ENCODE data around the gene FRMPD4.

Gene FRMPD4

DNA sequence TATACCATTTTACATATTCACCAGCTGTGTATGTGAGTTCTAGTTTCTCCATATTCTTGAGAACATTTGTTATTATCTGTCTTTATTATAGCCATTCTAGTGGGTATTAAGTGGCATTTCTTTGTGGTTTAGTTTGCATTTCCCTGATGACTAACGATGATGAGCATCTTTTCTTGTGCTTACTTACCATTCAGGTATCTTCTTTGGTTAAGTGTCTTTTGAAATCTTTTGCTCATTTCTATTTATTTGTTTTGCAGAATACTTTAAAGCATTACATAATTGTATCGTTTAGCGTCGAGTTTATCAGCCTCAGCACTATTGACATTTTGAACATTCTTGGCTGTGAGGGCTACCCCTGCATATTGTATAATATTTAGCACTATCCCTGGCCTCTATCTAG lies 85.4 kb downstream of the FRMPD4 start:
- no peak for DNase-seq

DNA sequence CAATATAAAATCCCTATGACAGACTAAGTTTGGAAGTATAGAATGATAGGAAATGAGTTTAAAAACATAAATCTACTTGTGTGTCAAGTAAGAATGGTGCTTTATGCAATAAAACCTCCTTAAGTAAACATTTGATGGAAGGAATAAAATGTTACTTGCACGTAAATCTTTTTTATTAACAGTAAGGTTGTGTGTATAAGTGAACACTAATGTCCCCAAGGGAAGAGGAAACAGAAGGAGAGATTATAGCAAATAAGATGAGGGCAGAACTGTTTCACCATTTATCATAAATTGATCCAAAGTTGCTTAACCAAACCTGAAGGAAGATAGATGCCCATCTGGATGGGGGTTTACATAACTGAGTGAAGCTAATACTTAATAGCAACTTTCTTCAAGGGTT lies 86.8 kb downstream of the FRMPD4 start:
- DNase-seq: no peak

DNA sequence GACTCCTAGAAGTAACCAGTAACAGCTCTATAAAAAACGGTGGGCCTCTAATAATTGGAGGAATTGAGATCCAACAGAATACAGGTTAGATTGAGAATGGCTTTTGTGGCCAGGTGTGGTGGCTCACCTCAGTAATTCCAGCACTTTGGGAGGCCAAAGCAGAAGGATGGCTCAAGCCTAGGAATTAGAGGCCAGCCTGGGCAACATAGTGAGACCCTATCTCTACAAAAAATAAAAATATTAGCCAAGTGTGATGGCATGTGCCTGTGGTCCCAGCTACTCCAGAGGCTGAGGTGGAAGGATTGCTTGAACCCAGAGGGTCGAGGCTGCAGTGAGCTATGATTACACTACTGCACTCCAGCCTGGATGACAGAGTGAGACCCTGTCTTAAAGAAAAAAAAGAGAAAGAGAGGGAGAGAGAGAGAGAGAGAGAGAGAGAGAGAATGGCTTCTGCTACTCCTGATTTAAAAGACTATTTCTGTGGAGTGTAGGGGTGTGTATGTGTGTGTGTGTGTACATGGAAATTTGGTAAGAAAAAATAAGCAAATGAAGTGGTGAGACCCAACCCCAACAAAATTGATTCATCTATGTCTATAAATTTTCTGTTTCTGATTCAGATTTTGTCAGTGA lies 89.3 kb downstream of the FRMPD4 start:
- no peak for DNase-seq

DNA sequence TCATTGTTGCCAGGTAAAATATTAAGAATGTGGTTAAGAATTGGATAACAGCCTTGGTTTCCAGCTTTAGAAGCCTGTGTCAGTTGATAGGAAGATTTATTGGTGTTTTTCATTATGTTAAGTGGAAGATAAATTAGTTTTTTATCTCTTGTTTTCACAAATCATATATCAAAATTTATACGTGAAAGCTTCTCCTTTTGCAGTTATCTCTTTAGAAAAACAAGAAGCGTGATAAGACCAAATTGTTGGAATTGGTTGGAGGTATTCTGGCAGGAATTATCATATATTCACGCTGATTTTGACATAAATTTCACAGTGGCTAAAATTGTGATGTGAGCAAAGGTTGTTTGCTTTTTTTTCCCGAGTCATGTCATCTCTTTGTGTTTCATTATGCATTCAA lies 90.6 kb downstream of the FRMPD4 start:
- DNase-seq: no peak

GRCh38 chrX:12229986-12230385 lies 91.7 kb downstream of the FRMPD4 start:
- DNase-seq: no peak

DNA sequence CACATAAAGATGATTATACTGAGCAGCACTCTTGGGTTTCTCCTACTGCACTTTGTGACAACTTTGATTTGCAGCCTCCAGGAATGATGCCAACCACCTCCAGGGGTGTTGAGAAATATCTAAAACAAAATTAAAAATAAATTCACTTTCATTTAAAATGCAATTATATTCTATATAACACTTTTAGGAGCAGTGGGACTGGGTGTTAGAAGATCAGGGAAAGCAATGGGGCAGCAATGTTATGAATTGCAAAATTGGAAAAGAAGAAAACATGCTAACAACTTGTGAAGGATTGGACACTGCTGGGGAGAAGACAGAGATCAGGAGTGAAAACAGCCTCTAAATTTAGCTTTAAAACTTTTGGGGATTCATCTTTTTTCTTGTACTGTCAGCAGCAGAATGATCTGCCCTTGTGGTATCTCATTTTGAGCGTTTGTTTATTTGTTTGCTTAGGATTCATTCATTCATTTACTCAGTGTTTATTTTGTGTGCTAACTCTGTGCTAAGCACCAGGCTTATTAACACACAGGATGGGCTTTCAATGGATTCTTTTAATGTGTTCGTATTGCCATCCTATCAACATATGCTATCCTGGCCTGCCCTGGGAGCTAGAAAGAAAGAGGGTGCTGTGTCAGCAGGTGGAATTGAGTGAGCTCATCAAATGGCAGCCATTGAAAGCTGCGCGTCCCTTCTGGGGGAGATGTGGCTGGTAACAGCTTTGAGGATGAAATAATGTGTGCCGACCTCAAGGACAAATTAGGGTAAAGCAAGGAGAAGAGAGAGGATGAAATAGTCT lies 96.5 kb downstream of the FRMPD4 start:
- no peak for DNase-seq

DNA sequence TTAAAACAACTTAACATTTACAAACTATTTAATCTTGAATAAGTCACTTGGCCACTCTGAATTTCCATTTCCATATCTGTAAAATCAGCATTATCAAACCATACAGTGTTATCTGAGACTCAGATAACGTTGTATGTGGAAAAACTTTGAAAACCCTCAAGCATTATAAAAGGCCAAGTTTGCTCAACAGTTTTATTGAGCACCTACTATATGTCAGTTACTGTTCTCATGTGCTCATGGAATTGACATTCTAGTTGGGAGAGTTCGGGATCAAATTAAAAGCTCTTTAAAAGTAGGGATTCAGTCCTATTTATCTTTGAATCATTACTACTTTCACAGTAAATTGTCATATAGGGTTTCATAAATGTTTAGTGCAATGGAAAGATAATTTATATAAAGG lies 97.9 kb downstream of the FRMPD4 start:
- no peak for DNase-seq

GRCh38 chrX:12237131-12237530 lies 98.9 kb downstream of the FRMPD4 start:
- DNase-seq: no peak

GRCh38 chrX:12237771-12238170 lies 99.5 kb downstream of the FRMPD4 start:
- DNase-seq: no peak

DNA sequence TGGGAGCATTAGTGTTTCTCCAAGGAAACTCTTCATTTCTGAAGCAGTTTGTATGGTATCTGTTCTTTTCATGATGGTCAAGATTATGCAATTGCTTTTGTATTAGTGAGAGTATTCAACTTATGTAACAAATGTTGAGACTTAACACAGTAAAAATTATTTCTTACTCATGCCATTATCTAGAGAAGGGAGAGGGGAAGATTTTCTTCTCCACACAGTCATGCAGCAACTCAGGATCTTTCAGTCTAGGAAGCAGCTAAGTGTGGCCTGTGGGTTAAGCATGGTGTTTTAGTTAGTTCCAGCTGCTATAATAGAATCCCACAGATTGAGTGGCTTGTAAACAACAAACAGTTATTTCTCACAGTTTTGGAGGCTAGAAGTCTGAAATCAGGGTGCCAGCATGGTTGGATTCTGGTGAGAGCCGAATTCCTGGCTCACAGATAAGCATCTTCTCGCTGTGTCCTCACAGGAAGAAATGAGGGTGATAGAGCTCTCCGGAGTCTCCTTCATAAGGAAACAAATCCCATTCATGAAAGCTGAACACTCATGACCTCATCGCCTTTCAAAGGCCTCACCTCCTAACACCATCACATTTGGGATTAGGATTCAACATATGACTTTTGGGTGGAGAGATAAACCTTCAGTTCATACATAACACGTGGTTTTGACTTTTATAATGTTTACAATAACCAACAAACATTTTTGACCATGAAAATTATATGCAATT lies 101.2 kb downstream of the FRMPD4 start:
- DNase-seq: no peak

GRCh38 chrX:12240491-12240890 lies 102.2 kb downstream of the FRMPD4 start:
- DNase-seq: no peak

GRCh38 chrX:12241026-12241425 lies 102.8 kb downstream of the FRMPD4 start:
- no peak for DNase-seq

GRCh38 chrX:12245650-12246645 lies 107.7 kb downstream of the FRMPD4 start:
- no peak for DNase-seq

- no peak for DNase-seq
Observed at GRCh38 chrX:12249997-12250396, 111.7 kb downstream of the FRMPD4 start.

DNA sequence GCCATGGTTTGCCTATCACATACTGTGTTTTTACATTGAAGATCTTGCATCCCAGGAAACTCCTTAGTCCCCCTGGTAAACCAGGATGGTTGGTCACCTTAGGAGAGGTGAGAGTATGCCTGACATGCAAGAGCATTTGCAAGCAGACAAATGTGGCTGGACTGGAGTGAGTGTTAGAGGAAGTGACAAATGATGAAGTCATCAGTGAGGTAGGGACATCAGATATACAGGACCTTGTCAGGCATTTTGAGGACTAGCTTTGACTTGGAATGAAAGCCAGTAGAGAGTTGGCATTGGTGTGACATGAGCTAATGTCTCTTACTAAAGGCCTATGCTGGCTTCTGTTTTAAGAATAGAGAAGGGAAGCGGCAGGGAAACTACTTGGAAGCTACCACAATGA lies 124.9 kb downstream of the FRMPD4 start:
- DNase-seq: no peak

DNA sequence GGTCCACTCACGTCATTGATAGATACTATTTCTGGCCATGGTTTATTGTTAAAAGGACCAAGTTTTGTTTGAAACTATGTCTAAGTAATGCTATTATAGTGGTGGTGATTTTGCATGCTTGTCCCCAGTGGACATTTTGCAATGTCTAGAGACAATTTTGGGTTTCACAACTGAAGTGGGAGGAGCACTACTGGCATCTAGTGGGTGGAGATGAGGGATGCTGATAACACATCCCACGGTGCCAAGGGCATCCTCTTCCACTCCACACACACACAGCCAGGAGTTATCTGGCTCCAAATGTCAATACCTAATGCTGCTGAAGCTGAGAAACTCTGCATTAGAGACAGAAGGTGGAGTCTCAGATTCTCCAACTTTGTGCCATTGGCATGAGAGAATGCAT lies 131.2 kb downstream of the FRMPD4 start:
- no peak for DNase-seq

DNA sequence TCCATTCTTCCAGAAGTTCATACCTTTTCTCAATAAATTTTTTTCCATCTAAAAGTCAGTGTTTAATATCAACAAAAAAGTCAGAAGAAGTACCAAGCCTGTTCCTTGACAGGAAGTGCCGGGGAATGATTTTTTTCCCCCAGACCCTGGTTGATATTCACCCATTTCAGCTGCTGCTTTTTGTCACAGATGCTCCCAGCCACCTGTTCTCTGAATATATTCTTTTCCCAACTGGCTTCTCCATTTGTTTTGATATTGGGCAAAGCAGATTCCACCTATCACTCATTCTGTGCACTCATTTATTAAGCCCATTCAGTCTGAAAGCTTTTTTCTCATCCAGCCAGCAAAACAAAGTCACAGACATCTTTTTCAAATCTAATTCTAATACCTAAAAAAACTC lies 139.9 kb downstream of the FRMPD4 start:
- no peak for DNase-seq

- no peak for DNase-seq
Observed at GRCh38 chrX:12282991-12283390, 144.7 kb downstream of the FRMPD4 start.

DNA sequence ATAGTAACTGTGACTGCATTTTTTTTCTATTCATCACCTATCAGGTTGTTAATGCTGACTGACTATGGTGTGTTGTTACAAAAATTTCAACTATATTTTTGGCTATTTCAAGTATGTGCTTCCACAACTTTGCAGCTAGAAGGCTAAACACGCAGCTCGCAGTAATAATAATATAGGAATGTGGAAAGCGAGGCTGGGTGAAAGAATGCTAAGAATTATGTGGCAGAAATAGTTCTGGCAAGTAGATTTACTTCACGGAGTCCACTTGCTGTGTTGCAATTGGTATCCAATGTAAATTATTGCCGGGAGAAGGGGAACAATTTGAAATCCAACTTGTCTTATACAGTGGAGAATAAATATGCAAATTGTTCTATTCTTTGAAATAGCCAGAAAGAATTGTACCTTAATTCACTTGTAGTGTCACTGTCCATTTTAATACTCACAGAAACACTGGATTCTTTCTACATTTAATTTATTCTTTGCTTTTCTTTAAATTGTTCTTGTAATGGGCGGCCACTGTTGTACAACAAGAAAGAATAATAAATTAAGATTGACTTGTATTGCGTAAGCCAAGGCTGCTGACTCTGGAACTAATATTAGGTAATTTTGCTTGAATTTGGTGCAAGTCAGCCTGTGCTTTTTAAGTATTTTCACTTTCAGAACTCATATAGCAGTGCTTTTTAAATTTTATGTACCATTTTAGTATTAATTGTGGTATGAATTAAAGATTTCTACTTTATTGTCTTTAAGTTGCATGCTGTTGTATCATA lies 154.9 kb downstream of the FRMPD4 start:
- DNase-seq: no peak

GRCh38 chrX:12297353-12297752 lies 159.1 kb downstream of the FRMPD4 start:
- DNase-seq: no peak

DNA sequence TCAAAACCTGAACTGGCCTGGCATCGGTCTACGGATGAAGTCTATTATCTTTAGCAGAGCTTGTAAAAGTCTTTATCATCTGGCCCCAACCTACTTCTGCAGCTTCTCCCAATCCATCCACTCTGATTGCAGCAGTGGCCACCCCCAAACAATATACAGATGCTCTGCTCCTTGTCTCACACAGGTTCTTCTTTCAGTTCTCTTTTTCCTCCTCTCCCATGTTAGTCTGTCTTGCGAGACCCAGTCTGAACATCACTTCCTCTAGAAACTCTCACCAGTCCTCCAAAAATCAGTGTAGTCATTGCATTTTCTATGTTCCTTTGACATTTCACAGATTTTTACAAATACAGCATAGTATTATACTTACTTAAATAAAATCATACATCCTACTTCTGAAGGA lies 163.0 kb downstream of the FRMPD4 start:
- no peak for DNase-seq

DNA sequence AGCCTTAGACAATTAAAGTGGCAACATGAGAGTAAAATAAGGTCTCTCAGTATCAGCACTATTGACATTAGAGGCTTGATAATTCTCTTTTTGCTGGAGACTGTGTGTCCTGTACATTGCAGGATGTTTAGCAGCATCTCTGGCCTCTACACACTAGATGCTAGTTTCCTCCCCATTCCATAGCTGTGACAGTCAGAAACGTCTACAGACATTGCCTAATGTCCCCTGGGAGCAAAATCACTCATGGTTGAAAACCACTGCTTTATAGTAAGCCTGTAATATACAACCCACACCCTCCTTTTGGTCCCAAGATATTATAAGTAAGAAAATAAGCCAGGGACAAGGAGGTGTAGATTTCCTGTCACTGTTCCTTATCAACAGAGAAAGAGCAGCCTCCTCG lies 166.0 kb downstream of the FRMPD4 start:
- DNase-seq: no peak

All from activated CD8-positive, alpha-beta memory T cell treated with anti-CD3 and anti-CD28 coated beads, Interleukin-2, amount 50 U/mL, for 4 hours (primary cell).